ENCODE data around the gene ANKRD24. TPM values are rescaled to one million over a fixed set of nuclear protein-coding genes. Genes with fewer than 3 reads are reported as not detected.

ANKRD24 gene
- total and polyA plus RNA-seq, 2 of the 13 experiments (the other 11 are each of a cell fraction or from before 2014, with no cell fraction given): 0.13 to 0.24 TPM

DNA sequence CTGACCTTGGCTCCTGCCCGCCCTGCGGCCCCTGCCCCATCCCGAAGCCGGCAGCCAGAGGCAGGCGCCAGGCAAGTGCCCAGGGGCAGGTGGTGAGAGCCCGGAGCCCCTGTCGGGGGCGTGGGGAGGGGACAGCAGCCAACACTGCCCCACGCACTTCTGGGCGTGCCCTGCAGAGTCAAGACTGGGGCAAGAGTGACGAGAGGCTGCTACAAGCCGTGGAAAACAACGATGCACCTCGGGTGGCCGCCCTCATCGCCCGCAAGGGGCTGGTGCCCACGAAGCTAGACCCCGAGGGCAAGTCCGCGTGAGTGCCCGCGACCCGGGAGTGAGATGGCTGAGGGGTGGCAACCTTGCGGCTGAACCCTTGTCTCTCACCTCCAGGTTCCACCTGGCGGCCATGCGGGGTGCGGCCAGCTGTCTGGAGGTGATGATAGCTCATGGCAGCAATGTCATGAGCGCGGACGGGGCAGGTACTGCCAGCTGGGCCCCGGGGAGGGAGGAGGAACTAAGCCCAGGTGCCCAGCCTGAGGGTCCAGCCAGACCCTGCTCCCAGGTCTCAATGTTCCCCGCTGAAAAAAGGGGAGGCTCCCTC, 17.3 kb downstream of the ANKRD24 start (continued):
- TF ChIP-seq ZFP91 (CRISPR knock-in tag; IDR thresholded peaks at IDR 0.05; ENCODE audit: borderline replicate concordance) (no peak; the same call in 1 of the 2 replicates), ZNF766 (CRISPR knock-in tag; IDR thresholded peaks at IDR 0.05; ENCODE audit: borderline replicate concordance) (no peak), ZBTB7B (CRISPR knock-in tag; IDR thresholded peaks at IDR 0.05) (no peak), HNRNPLL (IDR thresholded peaks at IDR 0.05; ENCODE audit: low read depth, low read length, poor library complexity, severe bottlenecking) (peak; percentile 29), ZNF782 (CRISPR knock-in tag; IDR thresholded peaks at IDR 0.05; ENCODE audit: borderline replicate concordance) (no peak), GABPB1 (CRISPR knock-in tag; IDR thresholded peaks at IDR 0.05) (peak; percentile 14; the same call in 1 of the 2 replicates), KDM2A (CRISPR knock-in tag; IDR thresholded peaks at IDR 0.05; ENCODE audit: borderline replicate concordance, low read depth) (peak; percentile 48; the same call in 1 of the 2 replicates), CEBPB (IDR thresholded peaks at IDR 0.05; ENCODE audit: borderline replicate concordance, low read depth, low read length) (no peak), MTA3 (CRISPR knock-in tag; IDR thresholded peaks at IDR 0.05) (no peak), DNMT1 (CRISPR knock-in tag; IDR thresholded peaks at IDR 0.05) (no peak), TFAP4 (IDR thresholded peaks at IDR 0.05; ENCODE audit: borderline replicate concordance, low read depth) (peak; percentile 18; the same call in 1 of the 2 replicates), YEATS4 (CRISPR knock-in tag; IDR thresholded peaks at IDR 0.05; ENCODE audit: borderline replicate concordance) (no peak), MXD1 (CRISPR knock-in tag; IDR thresholded peaks at IDR 0.05) (0 out of 2 replicates have a peak, but pooled peaks have one; percentile 23), ZMYM4 (CRISPR knock-in tag; IDR thresholded peaks at IDR 0.05) (no peak), EED (CRISPR knock-in tag; IDR thresholded peaks at IDR 0.05) (peak; percentile 20; the same call in 1 of the 2 replicates)
- TF ChIP-seq, protein P1, sequence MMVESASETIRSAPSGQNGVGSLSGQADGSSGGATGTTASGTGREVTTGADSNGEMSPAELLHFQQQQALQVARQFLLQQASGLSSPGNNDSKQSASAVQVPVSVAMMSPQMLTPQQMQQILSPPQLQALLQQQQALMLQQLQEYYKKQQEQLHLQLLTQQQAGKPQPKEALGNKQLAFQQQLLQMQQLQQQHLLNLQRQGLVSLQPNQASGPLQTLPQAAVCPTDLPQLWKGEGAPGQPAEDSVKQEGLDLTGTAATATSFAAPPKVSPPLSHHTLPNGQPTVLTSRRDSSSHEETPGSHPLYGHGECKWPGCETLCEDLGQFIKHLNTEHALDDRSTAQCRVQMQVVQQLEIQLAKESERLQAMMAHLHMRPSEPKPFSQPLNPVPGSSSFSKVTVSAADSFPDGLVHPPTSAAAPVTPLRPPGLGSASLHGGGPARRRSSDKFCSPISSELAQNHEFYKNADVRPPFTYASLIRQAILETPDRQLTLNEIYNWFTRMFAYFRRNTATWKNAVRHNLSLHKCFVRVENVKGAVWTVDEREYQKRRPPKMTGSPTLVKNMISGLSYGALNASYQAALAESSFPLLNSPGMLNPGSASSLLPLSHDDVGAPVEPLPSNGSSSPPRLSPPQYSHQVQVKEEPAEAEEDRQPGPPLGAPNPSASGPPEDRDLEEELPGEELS (CRISPR knock-in tag; IDR thresholded peaks at IDR 0.05): no peak
- TF ChIP-seq, protein P2, sequence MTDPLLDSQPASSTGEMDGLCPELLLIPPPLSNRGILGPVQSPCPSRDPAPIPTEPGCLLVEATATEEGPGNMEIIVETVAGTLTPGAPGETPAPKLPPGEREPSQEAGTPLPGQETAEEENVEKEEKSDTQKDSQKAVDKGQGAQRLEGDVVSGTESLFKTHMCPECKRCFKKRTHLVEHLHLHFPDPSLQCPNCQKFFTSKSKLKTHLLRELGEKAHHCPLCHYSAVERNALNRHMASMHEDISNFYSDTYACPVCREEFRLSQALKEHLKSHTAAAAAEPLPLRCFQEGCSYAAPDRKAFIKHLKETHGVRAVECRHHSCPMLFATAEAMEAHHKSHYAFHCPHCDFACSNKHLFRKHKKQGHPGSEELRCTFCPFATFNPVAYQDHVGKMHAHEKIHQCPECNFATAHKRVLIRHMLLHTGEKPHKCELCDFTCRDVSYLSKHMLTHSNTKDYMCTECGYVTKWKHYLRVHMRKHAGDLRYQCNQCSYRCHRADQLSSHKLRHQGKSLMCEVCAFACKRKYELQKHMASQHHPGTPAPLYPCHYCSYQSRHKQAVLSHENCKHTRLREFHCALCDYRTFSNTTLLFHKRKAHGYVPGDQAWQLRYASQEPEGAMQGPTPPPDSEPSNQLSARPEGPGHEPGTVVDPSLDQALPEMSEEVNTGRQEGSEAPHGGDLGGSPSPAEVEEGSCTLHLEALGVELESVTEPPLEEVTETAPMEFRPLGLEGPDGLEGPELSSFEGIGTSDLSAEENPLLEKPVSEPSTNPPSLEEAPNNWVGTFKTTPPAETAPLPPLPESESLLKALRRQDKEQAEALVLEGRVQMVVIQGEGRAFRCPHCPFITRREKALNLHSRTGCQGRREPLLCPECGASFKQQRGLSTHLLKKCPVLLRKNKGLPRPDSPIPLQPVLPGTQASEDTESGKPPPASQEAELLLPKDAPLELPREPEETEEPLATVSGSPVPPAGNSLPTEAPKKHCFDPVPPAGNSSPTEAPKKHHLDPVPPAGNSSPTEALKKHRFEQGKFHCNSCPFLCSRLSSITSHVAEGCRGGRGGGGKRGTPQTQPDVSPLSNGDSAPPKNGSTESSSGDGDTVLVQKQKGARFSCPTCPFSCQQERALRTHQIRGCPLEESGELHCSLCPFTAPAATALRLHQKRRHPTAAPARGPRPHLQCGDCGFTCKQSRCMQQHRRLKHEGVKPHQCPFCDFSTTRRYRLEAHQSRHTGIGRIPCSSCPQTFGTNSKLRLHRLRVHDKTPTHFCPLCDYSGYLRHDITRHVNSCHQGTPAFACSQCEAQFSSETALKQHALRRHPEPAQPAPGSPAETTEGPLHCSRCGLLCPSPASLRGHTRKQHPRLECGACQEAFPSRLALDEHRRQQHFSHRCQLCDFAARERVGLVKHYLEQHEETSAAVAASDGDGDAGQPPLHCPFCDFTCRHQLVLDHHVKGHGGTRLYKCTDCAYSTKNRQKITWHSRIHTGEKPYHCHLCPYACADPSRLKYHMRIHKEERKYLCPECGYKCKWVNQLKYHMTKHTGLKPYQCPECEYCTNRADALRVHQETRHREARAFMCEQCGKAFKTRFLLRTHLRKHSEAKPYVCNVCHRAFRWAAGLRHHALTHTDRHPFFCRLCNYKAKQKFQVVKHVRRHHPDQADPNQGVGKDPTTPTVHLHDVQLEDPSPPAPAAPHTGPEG (CRISPR knock-in tag; IDR thresholded peaks at IDR 0.05): no peak
- TF ChIP-seq, protein P3, sequence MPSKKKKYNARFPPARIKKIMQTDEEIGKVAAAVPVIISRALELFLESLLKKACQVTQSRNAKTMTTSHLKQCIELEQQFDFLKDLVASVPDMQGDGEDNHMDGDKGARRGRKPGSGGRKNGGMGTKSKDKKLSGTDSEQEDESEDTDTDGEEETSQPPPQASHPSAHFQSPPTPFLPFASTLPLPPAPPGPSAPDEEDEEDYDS (CRISPR knock-in tag; IDR thresholded peaks at IDR 0.05): no peak
